Prostate gland (tissue), 2 donors: Measurements from ENCODE around the gene FBXO15.

Experiments
- POLR2A ChIP-seq: fragments of 450-650 bp; IDR thresholded peaks from one replicate; pipeline ENCODE4 v1.6.1; 2016; ENCODE audit warnings: antibody characterized with exemption, mild to moderate bottlenecking
- TF ChIP-seq, protein P1 (sequence below), 4 experiments: fragments of 200-600 bp in 2 of 4; fragments of 450-650 bp in 2 of 4; sonication (generic) in 2 of 4; IDR thresholded peaks; 1 replicate in 3 of 4; 2 replicates in 1 of 4; pipeline ENCODE4 v1.5.1; 2016 to 2019; ENCODE audit warnings: antibody characterized with exemption in 4 of 4, mild to moderate bottlenecking in 2 of 4, moderate library complexity in 2 of 4

DNA sequence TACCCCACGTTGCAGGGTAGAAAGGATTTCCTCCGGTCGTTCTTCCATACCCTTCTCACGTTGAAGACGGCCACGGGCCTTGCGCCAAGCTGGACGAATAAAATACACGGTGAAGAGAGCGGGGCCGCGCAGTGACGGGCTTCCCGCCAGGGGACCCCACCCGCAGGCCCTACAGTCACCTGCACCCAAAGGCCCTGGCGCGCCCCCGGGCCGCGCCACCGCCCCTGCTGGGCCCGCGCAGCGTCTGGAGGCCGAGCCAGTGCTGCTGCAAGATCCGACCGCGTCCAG is 199 bp downstream of the FBXO15 start:
- TF ChIP-seq, protein P1, sequence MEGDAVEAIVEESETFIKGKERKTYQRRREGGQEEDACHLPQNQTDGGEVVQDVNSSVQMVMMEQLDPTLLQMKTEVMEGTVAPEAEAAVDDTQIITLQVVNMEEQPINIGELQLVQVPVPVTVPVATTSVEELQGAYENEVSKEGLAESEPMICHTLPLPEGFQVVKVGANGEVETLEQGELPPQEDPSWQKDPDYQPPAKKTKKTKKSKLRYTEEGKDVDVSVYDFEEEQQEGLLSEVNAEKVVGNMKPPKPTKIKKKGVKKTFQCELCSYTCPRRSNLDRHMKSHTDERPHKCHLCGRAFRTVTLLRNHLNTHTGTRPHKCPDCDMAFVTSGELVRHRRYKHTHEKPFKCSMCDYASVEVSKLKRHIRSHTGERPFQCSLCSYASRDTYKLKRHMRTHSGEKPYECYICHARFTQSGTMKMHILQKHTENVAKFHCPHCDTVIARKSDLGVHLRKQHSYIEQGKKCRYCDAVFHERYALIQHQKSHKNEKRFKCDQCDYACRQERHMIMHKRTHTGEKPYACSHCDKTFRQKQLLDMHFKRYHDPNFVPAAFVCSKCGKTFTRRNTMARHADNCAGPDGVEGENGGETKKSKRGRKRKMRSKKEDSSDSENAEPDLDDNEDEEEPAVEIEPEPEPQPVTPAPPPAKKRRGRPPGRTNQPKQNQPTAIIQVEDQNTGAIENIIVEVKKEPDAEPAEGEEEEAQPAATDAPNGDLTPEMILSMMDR (IDR thresholded peaks at IDR 0.05): peak in 2 of 4 experiments; percentile 12 to 24
- no peak for TF ChIP-seq POLR2A
